PFSK-1 (cell line): ENCODE results near the gene QSOX1.

Experiments
- FOXP2 ChIP-seq: optimal IDR thresholded peaks from 2 replicates; pipeline ENCODE3; 2011; ENCODE audit warnings: borderline replicate concordance, control low read depth, inconsistent platforms; ENCODE audit not compliant: insufficient read depth; ENCODE audit errors: extremely low read length, extremely low read depth
- POLR2AphosphoS5 ChIP-seq: IDR thresholded peaks from 2 replicates; pipeline ENCODE4 v1.6.1; 2012; ENCODE audit warnings: low read depth, mild to moderate bottlenecking, control low read depth, low read length, moderate library complexity
- SIN3A ChIP-seq: IDR thresholded peaks from 2 replicates; pipeline ENCODE4 v1.6.1; 2012; ENCODE audit warnings: mild to moderate bottlenecking, low read length, moderate library complexity, borderline replicate concordance; ENCODE audit not compliant: insufficient read depth
- TAF1 ChIP-seq: IDR thresholded peaks from 2 replicates; pipeline ENCODE4 v1.6.1; 2012; ENCODE audit warnings: low read length, control low read depth, borderline replicate concordance; ENCODE audit not compliant: insufficient read depth

DNA sequence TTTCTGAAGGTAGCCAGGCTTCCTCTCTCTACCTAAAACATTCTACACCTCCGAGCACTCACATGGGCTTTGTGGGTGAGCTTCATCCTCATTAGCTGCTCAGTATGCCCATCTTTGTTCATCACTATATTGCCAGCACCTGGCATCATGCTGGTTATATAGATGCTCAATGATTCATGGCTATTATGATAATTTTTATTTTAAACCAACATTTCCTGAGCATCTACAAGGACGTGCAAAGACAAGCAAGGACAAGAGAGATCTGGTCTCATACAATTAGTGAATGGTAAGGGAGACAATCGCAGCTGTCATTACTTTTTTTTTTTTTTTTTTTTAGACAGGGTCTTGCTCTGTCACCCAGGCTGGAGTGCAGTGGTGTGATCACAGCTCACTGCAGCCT is 11.3 kb upstream of the QSOX1 start:
- TF ChIP-seq SIN3A, result no peak
- TF ChIP-seq POLR2AphosphoS5, result no peak
- no peak for TF ChIP-seq FOXP2
- TF ChIP-seq TAF1, result no peak
